Loucy (cell line): ENCODE data around the gene CDC23.

ENCODE experiments used
- H2AFZ ChIP-seq: fragments of 200-600 bp; sonication (generic); 2 replicates; pipeline ENCODE4 v1.6.0; 2016; ENCODE audit warnings: antibody characterized with exemption, mild to moderate bottlenecking, low read length, moderate library complexity
- H3F3A ChIP-seq: fragments of 200-600 bp; 2 replicates; pipeline ENCODE4 v1.6.0; 2016; ENCODE audit warnings: antibody characterized with exemption, low read depth, mild to moderate bottlenecking
- H3K27me3 ChIP-seq: fragments of 200-600 bp; sonication (generic); 2 replicates; pipeline ENCODE4 v1.6.1; 2014; ENCODE audit warnings: low read length, mild to moderate bottlenecking; ENCODE audit not compliant: insufficient read depth, poor library complexity, severe bottlenecking
- H3K36me3 ChIP-seq: fragments of 200-600 bp; sonication (generic); 2 replicates; pipeline ENCODE4 v1.6.1; 2016; ENCODE audit warnings: low read length; ENCODE audit not compliant: insufficient read depth
- H3K4me1 ChIP-seq: fragments of 200-600 bp; sonication (generic); 2 replicates; pipeline ENCODE4 v1.5.1; 2014; ENCODE audit warnings: low read length, mild to moderate bottlenecking; ENCODE audit not compliant: insufficient read depth, poor library complexity, severe bottlenecking
- H3K4me2 ChIP-seq: fragments of 200-600 bp; sonication (generic); 2 replicates; pipeline ENCODE4 v1.6.0; 2014; ENCODE audit warnings: antibody characterized with exemption, low read length, low read depth, mild to moderate bottlenecking; ENCODE audit not compliant: poor library complexity, severe bottlenecking
- H3K4me3 ChIP-seq: fragments of 200-600 bp; sonication (generic); 2 replicates; pipeline ENCODE4 v1.5.1; 2014; ENCODE audit warnings: low read length, mild to moderate bottlenecking, mixed read lengths; ENCODE audit not compliant: poor library complexity, severe bottlenecking
- H3K79me2 ChIP-seq: fragments of 200-600 bp; sonication (generic); 2 replicates; pipeline ENCODE4 v1.6.1; 2014; ENCODE audit warnings: low read length; ENCODE audit not compliant: insufficient read depth
- H3K9ac ChIP-seq: fragments of 200-600 bp; sonication (generic); 2 replicates; pipeline ENCODE4 v1.6.0; 2014; ENCODE audit warnings: mild to moderate bottlenecking, low read depth, low read length, moderate library complexity; ENCODE audit not compliant: poor library complexity, severe bottlenecking
- H3K9me2 ChIP-seq: fragments of 200-600 bp; sonication (generic); replicated peaks from 2 replicates; pipeline ENCODE4 v1.6.1; 2016; ENCODE audit warnings: low read depth, low read length, mixed read lengths
- H3K9me3 ChIP-seq: fragments of 200-600 bp; sonication (generic); 2 replicates; pipeline ENCODE4 v1.6.1; 2014; ENCODE audit warnings: mild to moderate bottlenecking, antibody characterized with exemption, low read length, low read depth; ENCODE audit not compliant: insufficient read depth
- H4K20me1 ChIP-seq: fragments of 200-600 bp; sonication (generic); 2 replicates; pipeline ENCODE4 v1.6.0; 2014; ENCODE audit warnings: antibody characterized with exemption, low read length, mild to moderate bottlenecking; ENCODE audit not compliant: insufficient read depth, poor library complexity, severe bottlenecking
- EZH2phosphoT487 ChIP-seq: fragments of 200-600 bp; IDR thresholded peaks from 2 replicates; pipeline ENCODE4 v1.6.1; 2018; ENCODE audit warnings: antibody characterized with exemption, mild to moderate bottlenecking, moderate library complexity, borderline replicate concordance
- TF ChIP-seq, protein P1 (sequence below): fragments of 200-600 bp; sonication (generic); conservative IDR thresholded peaks from 2 replicates; pipeline ENCODE4 v1.5.1; 2014; ENCODE audit warnings: mild to moderate bottlenecking, antibody characterized with exemption, low read length

The CDC23 gene

GRCh38 chr5:138163721-138164120 lies 49.4 kb downstream of the CDC23 start:
- Histone ChIP-seq H3K4me1 (no peaks in the 10 kb centered on the region), H3K9ac (no peak overlapping the region), H3K4me3 (no peak overlapping the region), H3K4me2 (no peak overlapping the region), H3K9me2 (no peaks in the 10 kb centered on the region), H2AFZ (no peak overlapping the region), H3K27me3 (no peaks in the 10 kb centered on the region), H3K79me2 (no peaks in the 10 kb centered on the region), H3F3A (no peaks in the 10 kb centered on the region), H3K36me3 (peaks cover 97% of the 10 kb centered on the region; the same call in 1 of the 2 replicates), H4K20me1 (no peaks in the 10 kb centered on the region), H3K9me3 (no peaks in the 10 kb centered on the region)
- TF ChIP-seq, protein P1, sequence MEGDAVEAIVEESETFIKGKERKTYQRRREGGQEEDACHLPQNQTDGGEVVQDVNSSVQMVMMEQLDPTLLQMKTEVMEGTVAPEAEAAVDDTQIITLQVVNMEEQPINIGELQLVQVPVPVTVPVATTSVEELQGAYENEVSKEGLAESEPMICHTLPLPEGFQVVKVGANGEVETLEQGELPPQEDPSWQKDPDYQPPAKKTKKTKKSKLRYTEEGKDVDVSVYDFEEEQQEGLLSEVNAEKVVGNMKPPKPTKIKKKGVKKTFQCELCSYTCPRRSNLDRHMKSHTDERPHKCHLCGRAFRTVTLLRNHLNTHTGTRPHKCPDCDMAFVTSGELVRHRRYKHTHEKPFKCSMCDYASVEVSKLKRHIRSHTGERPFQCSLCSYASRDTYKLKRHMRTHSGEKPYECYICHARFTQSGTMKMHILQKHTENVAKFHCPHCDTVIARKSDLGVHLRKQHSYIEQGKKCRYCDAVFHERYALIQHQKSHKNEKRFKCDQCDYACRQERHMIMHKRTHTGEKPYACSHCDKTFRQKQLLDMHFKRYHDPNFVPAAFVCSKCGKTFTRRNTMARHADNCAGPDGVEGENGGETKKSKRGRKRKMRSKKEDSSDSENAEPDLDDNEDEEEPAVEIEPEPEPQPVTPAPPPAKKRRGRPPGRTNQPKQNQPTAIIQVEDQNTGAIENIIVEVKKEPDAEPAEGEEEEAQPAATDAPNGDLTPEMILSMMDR = no peak
- TF ChIP-seq EZH2phosphoT487 = no peak

DNA sequence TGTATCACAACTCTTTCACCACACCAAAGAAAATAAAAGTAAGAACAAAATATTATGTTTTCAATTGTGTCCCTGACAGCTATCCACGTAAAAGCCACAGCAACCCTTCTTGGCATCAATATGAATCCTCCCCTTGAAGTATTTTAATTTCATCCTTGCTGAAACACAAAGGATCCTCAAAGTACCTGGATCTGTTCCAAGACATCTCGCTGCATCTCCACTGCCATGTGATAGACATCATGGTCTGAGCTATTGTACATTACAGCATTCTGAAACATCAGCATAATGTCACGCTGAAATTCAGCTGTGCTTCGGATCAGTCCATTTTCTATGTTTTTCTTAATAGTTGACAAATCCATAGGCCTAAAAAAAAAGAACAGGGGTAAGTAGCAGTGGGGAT lies 52.4 kb downstream of the CDC23 start:
- H3K4me2 ChIP-seq = no peak overlapping the region
- no peaks in the 10 kb centered on the region for H3K27me3 ChIP-seq
- H3K79me2 ChIP-seq = no peaks in the 10 kb centered on the region
- no peaks in the 10 kb centered on the region for H3F3A ChIP-seq
- H3K9ac ChIP-seq = no peak overlapping the region
- peaks cover 91% of the 10 kb centered on the region; the same call in 1 of the 2 replicates for H3K36me3 ChIP-seq
- H3K4me1 ChIP-seq = no peaks in the 10 kb centered on the region
- H3K4me3 ChIP-seq = no peak overlapping the region
- H2AFZ ChIP-seq = no peak overlapping the region
- H3K9me2 ChIP-seq = no peaks in the 10 kb centered on the region
- no peaks in the 10 kb centered on the region for H3K9me3 ChIP-seq
- no peak for TF ChIP-seq EZH2phosphoT487
- TF ChIP-seq, protein P1 = no peak
- H4K20me1 ChIP-seq = no peaks in the 10 kb centered on the region

DNA sequence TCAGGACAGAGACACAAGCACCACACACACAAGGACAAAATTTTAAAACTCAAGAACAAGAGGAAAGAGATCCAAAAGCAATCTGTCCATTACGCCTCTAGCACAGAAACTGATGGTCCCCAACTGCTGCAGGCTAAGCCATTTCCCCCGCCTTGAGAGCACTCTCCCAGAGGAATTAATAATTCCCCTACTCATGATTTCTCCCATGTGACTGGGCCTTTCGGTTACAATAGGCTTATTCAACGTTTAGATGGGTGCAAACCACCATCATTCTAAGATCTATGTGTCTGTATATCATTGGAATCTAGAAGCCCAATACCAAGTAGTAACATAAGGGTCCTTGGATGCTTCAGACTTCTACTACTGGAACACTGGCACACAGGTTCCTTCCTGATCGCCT lies 53.5 kb downstream of the CDC23 start:
- peaks cover 81% of the 10 kb centered on the region; the same call in 1 of the 2 replicates for H3K36me3 ChIP-seq
- TF ChIP-seq EZH2phosphoT487 = no peak
- TF ChIP-seq, protein P1 = no peak
- no peaks in the 10 kb centered on the region for H3K79me2 ChIP-seq
- no peak overlapping the region for H3K9ac ChIP-seq
- H3K27me3 ChIP-seq = no peaks in the 10 kb centered on the region
- H3K4me2 ChIP-seq = no peak overlapping the region
- no peaks in the 10 kb centered on the region for H3F3A ChIP-seq
- no peak overlapping the region for H2AFZ ChIP-seq
- no peaks in the 10 kb centered on the region for H3K9me2 ChIP-seq
- H3K4me3 ChIP-seq = no peak overlapping the region
- H3K9me3 ChIP-seq = no peaks in the 10 kb centered on the region
- H3K4me1 ChIP-seq = no peaks in the 10 kb centered on the region
- no peaks in the 10 kb centered on the region for H4K20me1 ChIP-seq
